RWPE2 (cell line): ENCODE measurements around the gene MED9.

Experiments
- ATAC-seq: fragments of 200-7000 bp; cut with Tn5 transposase; 3 replicates; pipeline ENCODE4 v1.9.1; 2021; ENCODE audit warnings: low read depth
- DNase-seq: peaks from one replicate; pipeline ENCODE4 v3.0.0-alpha.2; 2020; ENCODE audit warnings: low spot score
- H3K27ac ChIP-seq: fragments of 450-650 bp; 2 replicates; pipeline ENCODE4 v1.5.1; 2017; ENCODE audit warnings: mild to moderate bottlenecking; ENCODE audit not compliant: poor library complexity, severe bottlenecking
- H3K27me3 ChIP-seq: fragments of 250-450 bp; sonication (Bioruptor Pico); 2 replicates; pipeline ENCODE4 v1.5.1; 2021; ENCODE audit warnings: mild to moderate bottlenecking, moderate library complexity; ENCODE audit not compliant: insufficient read depth, poor library complexity, severe bottlenecking
- H3K36me3 ChIP-seq: fragments of 250-450 bp; sonication (Bioruptor Pico); 2 replicates; pipeline ENCODE4 v1.5.1; 2020; ENCODE audit warnings: low read depth, mild to moderate bottlenecking, moderate library complexity
- H3K4me1 ChIP-seq: fragments of 250-450 bp; sonication (Bioruptor Pico); 2 replicates; pipeline ENCODE4 v1.5.1; 2021; ENCODE audit warnings: mild to moderate bottlenecking, moderate library complexity; ENCODE audit not compliant: insufficient read depth, poor library complexity, severe bottlenecking
- H3K4me3 ChIP-seq: fragments of 250-450 bp; sonication (Bioruptor Pico); 2 replicates; pipeline ENCODE4 v1.5.1; 2021; ENCODE audit warnings: mild to moderate bottlenecking, moderate library complexity; ENCODE audit not compliant: severe bottlenecking
- H3K9me3 ChIP-seq: fragments of 250-450 bp; sonication (Bioruptor Pico); 2 replicates; pipeline ENCODE4 v1.5.1; 2021; ENCODE audit warnings: mild to moderate bottlenecking, moderate library complexity; ENCODE audit not compliant: severe bottlenecking
- CTCF ChIP-seq: fragments of 450-650 bp; IDR thresholded peaks from one replicate; pipeline ENCODE4 v1.5.1; 2017; ENCODE audit warnings: mild to moderate bottlenecking, moderate library complexity; ENCODE audit not compliant: poor library complexity, severe bottlenecking

Gene MED9

GRCh38 chr17:17539591-17539990, 62.8 kb downstream of the MED9 start:
- Histone ChIP-seq H3K4me1 (no peaks in the 10 kb centered on the region), H3K9me3 (no peaks in the 10 kb centered on the region), H3K27me3 (no peaks in the 10 kb centered on the region), H3K27ac (no peak overlapping the region), H3K4me3 (no peak overlapping the region), H3K36me3 (no peaks in the 10 kb centered on the region)
- no peak for ATAC-seq
- no peak for TF ChIP-seq CTCF
- DNase-seq = no peak

GRCh38 chr17:17540278-17540906, 63.6 kb downstream of the MED9 start:
- Histone ChIP-seq H3K27me3 (no peaks in the 10 kb centered on the region), H3K9me3 (no peaks in the 10 kb centered on the region), H3K4me3 (no peak overlapping the region), H3K36me3 (no peaks in the 10 kb centered on the region), H3K4me1 (no peaks in the 10 kb centered on the region), H3K27ac (no peak overlapping the region)
- no peak for ATAC-seq
- TF ChIP-seq CTCF = no peak
- no peak for DNase-seq

DNA sequence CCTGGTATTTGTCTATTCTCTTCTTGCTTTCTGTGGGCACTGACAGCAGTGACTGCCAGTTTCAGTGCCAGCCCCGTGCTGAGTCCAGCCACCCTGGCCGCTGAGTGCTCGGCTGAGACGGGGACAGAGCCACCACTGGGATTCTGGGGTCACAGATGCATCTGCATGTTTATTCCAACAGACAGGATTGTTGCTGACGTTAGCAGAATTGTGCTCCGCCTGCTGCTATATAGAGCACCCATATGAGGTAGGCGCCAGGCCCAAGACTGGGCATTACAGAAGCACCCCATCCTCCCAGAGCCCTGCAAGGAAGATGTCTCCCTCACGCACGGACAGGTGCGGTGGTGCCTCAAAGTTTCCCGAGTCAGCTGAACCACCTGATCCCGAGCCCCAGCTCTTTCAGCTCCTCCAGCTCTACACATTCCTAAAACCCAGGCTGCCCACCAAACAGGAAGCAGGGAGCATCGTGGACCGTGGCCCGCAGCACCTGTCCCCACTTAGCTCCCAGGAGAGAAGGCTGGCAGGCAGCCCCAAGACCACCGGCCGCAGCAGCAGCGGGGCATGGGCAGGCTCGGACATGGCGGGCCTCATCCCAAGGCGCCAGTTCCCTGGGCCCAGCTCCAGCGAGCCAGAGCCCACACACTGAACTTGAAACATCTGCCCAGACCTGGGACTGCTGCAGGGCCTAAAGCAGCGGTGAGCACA, 64.3 kb downstream of the MED9 start:
- TF ChIP-seq CTCF = no peak
- H3K9me3 ChIP-seq = no peaks in the 10 kb centered on the region
- H3K27ac ChIP-seq = no peak overlapping the region
- no peaks in the 10 kb centered on the region for H3K27me3 ChIP-seq
- DNase-seq (no peak), ATAC-seq (no peak)
- H3K36me3 ChIP-seq = no peaks in the 10 kb centered on the region
- no peak overlapping the region for H3K4me3 ChIP-seq
- no peaks in the 10 kb centered on the region for H3K4me1 ChIP-seq

DNA sequence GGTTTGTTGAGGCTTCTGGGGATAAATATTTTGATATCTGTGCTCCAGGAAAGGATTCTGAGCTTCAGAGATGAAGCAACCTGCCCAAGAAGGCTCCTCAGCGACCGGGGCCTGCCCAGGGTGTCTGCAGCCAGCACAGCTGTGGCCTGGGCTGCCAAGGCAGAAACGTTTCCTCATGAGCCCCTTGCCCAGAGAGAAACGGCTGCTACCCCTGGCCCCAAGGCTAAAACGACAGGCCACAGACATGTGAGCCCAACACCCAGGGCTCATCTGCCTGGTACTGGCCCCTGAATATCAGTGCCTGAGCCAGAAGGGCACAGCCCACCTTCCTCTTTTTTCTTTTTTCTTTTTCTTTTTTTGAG, 64.8 kb downstream of the MED9 start:
- ATAC-seq (no peak), DNase-seq (no peak)
- no peak overlapping the region for H3K4me3 ChIP-seq
- no peaks in the 10 kb centered on the region for H3K27me3 ChIP-seq
- no peaks in the 10 kb centered on the region for H3K36me3 ChIP-seq
- H3K9me3 ChIP-seq = no peaks in the 10 kb centered on the region
- TF ChIP-seq CTCF = no peak
- no peak overlapping the region for H3K27ac ChIP-seq
- H3K4me1 ChIP-seq = no peaks in the 10 kb centered on the region
